T-cell (primary cell): ENCODE measurements around the gene SUN5. TPM values are rescaled to one million over a fixed set of nuclear protein-coding genes. Genes with fewer than 3 reads are reported as not detected.
"Not testable (repeated sequence)": the region's sequence is repeated elsewhere in the genome, so short reads cannot be mapped to it uniquely, and the experiment has no call there.

ENCODE experiments used
- ATAC-seq, 4 experiments: fragments of 200-7000 bp in 3 of 4; fragments of 150-1000 bp in 1 of 4; cut with Tn5 transposase; replicated peaks in 1 of 4; 1 replicate in 3 of 4; 2 replicates in 1 of 4; pipeline ENCODE4 v1.10.0; 2021; ENCODE audit warnings: moderate library complexity in 3 of 4, mild to moderate bottlenecking in 2 of 4, moderate number of reproducible peaks in 1 of 4
- CTCF ChIA-PET, 2 donors: fragments of 300-600 bp; sonication (Branson Sonifier 250); formaldehyde crosslinking; loops; one replicate each; lab custom pipeline; 2022; ENCODE audit warnings: antibody characterized with exemption in 2 of 2; lab: Charles Lee
- POLR2A ChIA-PET, 2 donors: fragments of 300-600 bp; sonication (Branson Sonifier 250); formaldehyde crosslinking; loops; one replicate each; lab custom pipeline; 2022; ENCODE audit warnings: antibody characterized with exemption in 2 of 2; lab: Charles Lee
- DNase-seq, 35 experiments: peaks; one replicate each; pipeline versions ENCODE4 v3.0.0 to v3.0.0-alpha.2; 2013 to 2023
- H3K27ac ChIP-seq: one replicate; pipeline ENCODE4 v1.5.1; 2013; ENCODE audit warnings: low read length
- H3K27me3 ChIP-seq, 2 experiments: replicated peaks in 1 of 2; 1 replicate in 1 of 2; 2 replicates in 1 of 2; pipeline versions ENCODE4 v1.6.1 to v1.7.0; 2013; ENCODE audit warnings: low read length in 1 of 2, mixed read lengths in 1 of 2; ENCODE audit not compliant: control insufficient read depth in 2 of 2, insufficient read depth in 2 of 2; ENCODE audit errors: extremely low read depth in 1 of 2
- H3K36me3 ChIP-seq, 2 donors: 1 replicate in 1 of 2; 2 replicates in 1 of 2; pipeline versions ENCODE4 v1.6.1 to v1.7.0; 2013; ENCODE audit warnings: low read length in 1 of 2; ENCODE audit not compliant: control insufficient read depth in 2 of 2, insufficient read depth in 1 of 2; ENCODE audit errors: extremely low read depth in 1 of 2
- H3K4me1 ChIP-seq, 2 experiments: 1 replicate in 1 of 2; 2 replicates in 1 of 2; pipeline versions ENCODE4 v1.6.1 to v1.7.0; 2013; ENCODE audit warnings: low read length in 2 of 2, mixed read lengths in 1 of 2; ENCODE audit not compliant: insufficient read depth in 2 of 2, control insufficient read depth in 1 of 2; ENCODE audit errors: extremely low read depth in 1 of 2
- H3K4me3 ChIP-seq, 2 donors: 1 replicate in 1 of 2; 2 replicates in 1 of 2; pipeline versions ENCODE4 v1.5.1 to v1.7.0; 2013; ENCODE audit warnings: mild to moderate bottlenecking in 2 of 2, low read length in 1 of 2, moderate library complexity in 1 of 2; ENCODE audit not compliant: control insufficient read depth in 1 of 2; ENCODE audit errors: extremely low read depth in 1 of 2
- H3K9me3 ChIP-seq: 2 replicates; pipeline ENCODE4 v1.7.0; 2013
- H3K27ac Mint-ChIP-seq, 2 donors: one replicate each; pipeline ENCODE4 v1.8.0; 2020 to 2021; ENCODE audit warnings: mild to moderate bottlenecking in 2 of 2, mixed read lengths in 2 of 2
- H3K27me3 Mint-ChIP-seq, 2 donors: one replicate each; pipeline ENCODE4 v1.8.0; 2021 to 2022; ENCODE audit warnings: mixed read lengths in 2 of 2
- H3K36me3 Mint-ChIP-seq: one replicate; pipeline ENCODE4 v1.8.0; 2021; ENCODE audit warnings: mixed read lengths
- H3K4me1 Mint-ChIP-seq, 3 donors: one replicate each; pipeline ENCODE4 v1.8.0; 2020 to 2022; ENCODE audit warnings: mixed read lengths in 3 of 3, mild to moderate bottlenecking in 1 of 3
- H3K4me3 Mint-ChIP-seq, 3 donors: one replicate each; pipeline ENCODE4 v1.8.0; 2020 to 2022; ENCODE audit warnings: mild to moderate bottlenecking in 3 of 3, mixed read lengths in 3 of 3, moderate library complexity in 3 of 3
- H3K9me3 Mint-ChIP-seq, 3 donors: one replicate each; pipeline ENCODE4 v1.8.0; 2020 to 2022; ENCODE audit warnings: mixed read lengths in 3 of 3
- WGBS: methylation state at CpG from one replicate; pipeline ENCODE4 v1.1.5; 2013; ENCODE audit warnings: missing lambda C conversion rate; ENCODE audit not compliant: insufficient coverage; 5-methylcytosine and 5-hydroxymethylcytosine counted together
- total RNA-seq, 35 experiments: library from RNA in 6 of 35; stranded (reverse) in 6 of 35; fragments of 120-200 nt in 1 of 35; gene quantifications; one replicate each; pipeline versions ENCODE4 v1.2.1 to v1.2.4 and lab custom pipeline; 2013 to 2026

The SUN5 gene
- total RNA-seq: not detected
- not detected for total RNA-seq (2013)
- total RNA-seq (lab: John Stamatoyannopoulos, UW): 0 to 0.06 (median 0) reads per million in 29 experiments

DNA sequence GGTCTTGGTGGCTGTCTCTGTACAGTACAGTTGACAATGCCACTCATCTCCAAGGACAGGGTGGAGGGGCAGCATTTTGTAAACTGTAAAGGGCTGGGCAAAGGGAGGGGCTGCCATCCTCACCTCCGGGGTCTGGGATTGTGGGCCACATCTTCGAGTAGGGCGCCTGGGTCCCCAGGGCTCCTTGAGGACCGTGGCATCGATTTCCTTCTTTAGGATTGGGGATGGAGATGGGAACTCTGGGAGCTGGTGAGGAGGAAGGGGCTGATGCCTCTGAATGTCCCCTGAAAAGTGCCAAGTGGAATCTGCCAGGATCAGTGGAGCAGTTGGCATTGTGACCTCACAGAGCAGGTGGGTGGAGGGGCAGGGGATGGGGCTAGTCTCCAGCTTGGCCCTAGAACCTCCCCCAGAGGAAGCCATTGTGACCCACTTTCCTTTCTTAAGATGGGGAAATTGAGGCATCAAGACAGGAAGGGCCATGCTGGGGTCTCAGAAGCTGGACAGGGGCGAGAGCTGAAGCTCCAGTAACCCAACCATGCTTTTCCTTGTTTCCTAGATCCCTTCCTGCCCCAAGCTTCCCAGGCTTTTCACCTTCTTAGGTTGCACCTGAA, at the start of gene SUN5:
SUN5 (minus strand) TSS at position 293 of the 611 bp plus-strand sequence; CDS start at position 200, 93 bp downstream.
- WGBS: 84% methylated on average over 6 of the region's 6 CpGs

DNA sequence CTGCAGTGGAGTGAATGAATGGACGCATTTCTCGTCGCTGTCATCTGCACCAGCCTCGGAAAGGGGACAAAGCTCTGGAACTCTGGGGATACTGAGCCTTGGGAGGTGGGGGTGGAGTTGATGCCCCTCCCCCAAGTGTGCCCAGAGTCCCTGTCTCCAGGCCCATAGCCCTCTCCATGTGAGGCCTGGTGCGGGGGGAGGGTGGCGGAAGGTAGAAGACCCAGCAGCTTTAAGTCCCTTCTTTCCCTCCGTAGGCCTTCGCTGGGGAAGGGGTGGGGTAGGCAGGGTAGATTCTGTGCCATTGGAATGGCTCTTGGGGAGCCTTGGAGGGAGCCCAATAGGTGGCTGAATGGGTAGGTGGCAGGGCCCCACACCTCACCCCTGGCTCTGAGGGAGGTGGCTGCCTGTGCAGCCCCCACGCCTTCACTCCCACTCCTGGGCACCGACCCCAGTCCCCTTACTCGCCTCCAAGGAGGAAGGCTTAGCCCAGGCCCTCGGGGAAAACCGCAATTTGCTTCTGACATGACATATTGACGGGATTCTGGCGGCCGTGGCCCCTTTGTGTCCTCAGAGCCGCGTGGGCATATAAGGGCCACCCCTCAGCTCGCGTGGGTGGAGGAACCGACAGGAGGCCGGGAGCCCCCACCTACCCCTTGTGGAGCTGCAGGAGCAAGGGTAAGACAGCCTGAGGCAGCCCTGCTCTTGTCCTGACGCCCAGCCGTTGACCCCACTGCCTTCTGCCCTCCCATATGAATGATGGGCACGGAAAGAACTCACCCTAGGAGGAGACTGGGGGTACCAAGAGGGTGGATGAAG, 49.3 kb upstream of the SUN5 start, which contains the start of gene BPIFB3:
BPIFB3 (plus strand) TSS at position 613 of the 816 bp plus-strand sequence. CDS start 1,533 bp downstream, outside the sequence.
- H3K27me3 ChIP-seq: peaks cover 0 to 2% of the 10 kb centered on the region in 2 experiments
- H3K9me3 Mint-ChIP-seq: no peaks in the 10 kb centered on the region
- no peaks in the 10 kb centered on the region for H3K27me3 Mint-ChIP-seq
- no peak for ATAC-seq
- WGBS: 81% methylated on average over 11 of the region's 25 CpGs
- H3K27ac ChIP-seq: no peak within 1 kb of the TSS
- no peak for DNase-seq
- CTCF ChIA-PET: no interaction called here
- POLR2A ChIA-PET: no interaction called here
- H3K9me3 ChIP-seq: no peaks in the 10 kb centered on the region
- H3K27ac Mint-ChIP-seq: no peak within 1 kb of the TSS
- H3K36me3 ChIP-seq: no peaks in the 10 kb centered on the region
- no peak within 1 kb of the TSS for H3K4me3 Mint-ChIP-seq
- H3K4me3 ChIP-seq: no peak within 1 kb of the TSS
- H3K4me1 ChIP-seq: no peaks in the 10 kb centered on the region
- peaks cover 0 to 2% (median 0%) of the 10 kb centered on the region in 3 donors for H3K4me1 Mint-ChIP-seq
- no peaks in the 10 kb centered on the region for H3K36me3 Mint-ChIP-seq

More for the DNA sequence above, at the start of gene SUN5:
- Histone ChIP-seq H3K4me1 (peaks cover 0 to 23% of the 10 kb centered on the region in 2 experiments), H3K27me3 (no peaks in the 10 kb centered on the region), H3K36me3 (no peaks in the 10 kb centered on the region), H3K27ac (no peak within 1 kb of the TSS), H3K4me3 (no peak within 1 kb of the TSS), H3K9me3 (no peaks in the 10 kb centered on the region)
- no peak for DNase-seq
- H3K4me3 Mint-ChIP-seq: no peak within 1 kb of the TSS
- peaks cover 21 to 63% (median 21%) of the 10 kb centered on the region in 3 donors for H3K4me1 Mint-ChIP-seq
- peaks cover 0 to 4% (median 3%) of the 10 kb centered on the region in 3 donors for H3K9me3 Mint-ChIP-seq
- no peaks in the 10 kb centered on the region for H3K36me3 Mint-ChIP-seq
- POLR2A ChIA-PET: no interaction called here
- peak within 1 kb of the TSS in 1 of 2 donors; percentile 16 for H3K27ac Mint-ChIP-seq
- no peak for ATAC-seq
- CTCF ChIA-PET: interaction anchor here (0.6 to 1.5 kb wide), 9 partner anchors 31 to 212 kb away, joined by 3 to 6 read pairs (median 3); no protein-coding TSS in a partner anchor
- H3K27me3 Mint-ChIP-seq: no peaks in the 10 kb centered on the region

GRCh38 chr20:33051333-33051732, 47.1 kb upstream of the SUN5 start:
- no peaks in the 10 kb centered on the region for H3K9me3 ChIP-seq
- no peaks in the 10 kb centered on the region for H3K36me3 Mint-ChIP-seq
- H3K9me3 Mint-ChIP-seq: peaks cover 0 to 4% (median 4%) of the 10 kb centered on the region in 3 donors
- H3K27ac ChIP-seq: no peak overlapping the region
- DNase-seq (no peak), ATAC-seq (no peak)
- no peak overlapping the region for H3K4me3 Mint-ChIP-seq
- ChIA-PET POLR2A (no interaction called here), CTCF (no interaction called here)
- no peaks in the 10 kb centered on the region for H3K27me3 Mint-ChIP-seq
- no peaks in the 10 kb centered on the region for H3K4me1 ChIP-seq
- no peak overlapping the region for H3K4me3 ChIP-seq
- peaks cover 0 to under 1% of the 10 kb centered on the region in 2 donors for H3K36me3 ChIP-seq
- peaks cover 0 to 2% of the 10 kb centered on the region in 2 experiments for H3K27me3 ChIP-seq
- H3K27ac Mint-ChIP-seq: no peak overlapping the region
- no CpG with 5 or more reads among the region's 4 CpGs for WGBS
- peaks cover 0 to 2% (median 0%) of the 10 kb centered on the region in 3 donors for H3K4me1 Mint-ChIP-seq

- Histone ChIP-seq H3K36me3 (peaks cover 0 to 3% of the 10 kb centered on the region in 2 donors), H3K27me3 (no peaks in the 10 kb centered on the region), H3K4me1 (no peaks in the 10 kb centered on the region), H3K4me3 (no peak overlapping the region), H3K9me3 (no peaks in the 10 kb centered on the region), H3K27ac (no peak overlapping the region)
- Mint-ChIP-seq H3K4me1 (no peaks in the 10 kb centered on the region), H3K27ac (no peak overlapping the region), H3K9me3 (peaks cover 6 to 18% (median 16%) of the 10 kb centered on the region in 3 donors), H3K27me3 (no peaks in the 10 kb centered on the region), H3K36me3 (peaks cover 7% of the 10 kb centered on the region), H3K4me3 (no peak overlapping the region)
- ATAC-seq (no peak), DNase-seq (no peak)
- CTCF ChIA-PET: no interaction called here
- POLR2A ChIA-PET: no interaction called here
- WGBS: no CpG with 5 or more reads among the region's 3 CpGs
Observed at GRCh38 chr20:33046412-33046811, 42.2 kb upstream of the SUN5 start.

GRCh38 chr20:33045129-33045721, 41.0 kb upstream of the SUN5 start:
- ATAC-seq, H3K4me1 ChIP-seq, H3K27me3 ChIP-seq, H3K27ac Mint-ChIP-seq, H3K9me3 ChIP-seq, H3K27me3 Mint-ChIP-seq, H3K4me3 ChIP-seq, H3K36me3 Mint-ChIP-seq, H3K36me3 ChIP-seq, DNase-seq, H3K4me1 Mint-ChIP-seq, H3K4me3 Mint-ChIP-seq, CTCF ChIA-PET, POLR2A ChIA-PET, H3K27ac ChIP-seq: not testable (repeated sequence)
- 89% methylated on average over 9 of the region's 15 CpGs for WGBS
- peaks cover 6 to 18% (median 16%) of the 10 kb centered on the region in 3 donors for H3K9me3 Mint-ChIP-seq

DNA sequence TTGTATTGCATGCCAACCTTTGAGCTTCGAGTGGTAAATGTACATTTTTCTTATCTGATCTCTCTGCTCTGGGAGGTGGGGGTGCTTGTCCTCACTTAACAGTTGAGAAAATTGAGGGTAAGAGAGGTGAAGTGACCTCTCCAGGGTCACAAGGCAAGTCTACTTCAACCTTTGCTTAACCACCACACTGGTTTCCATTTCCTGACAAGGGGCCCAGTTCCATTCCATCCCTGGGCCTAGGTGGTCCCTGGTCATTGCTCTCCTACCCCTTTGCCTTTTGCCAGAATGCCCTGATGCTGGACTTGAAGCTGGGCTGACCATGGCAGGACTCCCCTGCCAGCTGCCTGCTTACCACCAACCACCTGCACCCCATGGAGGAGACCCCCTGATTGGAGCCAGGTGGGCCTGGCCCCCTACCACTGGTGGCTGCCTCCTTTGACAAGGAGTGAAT, 39.5 kb upstream of the SUN5 start:
- Histone ChIP-seq H3K9me3 (no peaks in the 10 kb centered on the region), H3K27me3 (no peaks in the 10 kb centered on the region), H3K36me3 (peaks cover 0 to 3% of the 10 kb centered on the region in 2 donors), H3K27ac (no peak overlapping the region), H3K4me3 (no peak overlapping the region), H3K4me1 (no peaks in the 10 kb centered on the region)
- peaks cover 7% of the 10 kb centered on the region for H3K36me3 Mint-ChIP-seq
- no peaks in the 10 kb centered on the region for H3K27me3 Mint-ChIP-seq
- no peak for ATAC-seq
- no peaks in the 10 kb centered on the region for H3K4me1 Mint-ChIP-seq
- ChIA-PET POLR2A (no interaction called here), CTCF (no interaction called here)
- DNase-seq: no peak
- H3K27ac Mint-ChIP-seq: no peak overlapping the region
- no CpG with 5 or more reads among the region's 1 CpG for WGBS
- peaks cover 6 to 18% (median 16%) of the 10 kb centered on the region in 3 donors for H3K9me3 Mint-ChIP-seq
- no peak overlapping the region for H3K4me3 Mint-ChIP-seq
